ENCODE data around the gene ELK1.
"Not testable (repeated sequence)": the region's sequence is repeated elsewhere in the genome, so short reads cannot be mapped to it uniquely, and the experiment has no call there.

Gene ELK1

DNA sequence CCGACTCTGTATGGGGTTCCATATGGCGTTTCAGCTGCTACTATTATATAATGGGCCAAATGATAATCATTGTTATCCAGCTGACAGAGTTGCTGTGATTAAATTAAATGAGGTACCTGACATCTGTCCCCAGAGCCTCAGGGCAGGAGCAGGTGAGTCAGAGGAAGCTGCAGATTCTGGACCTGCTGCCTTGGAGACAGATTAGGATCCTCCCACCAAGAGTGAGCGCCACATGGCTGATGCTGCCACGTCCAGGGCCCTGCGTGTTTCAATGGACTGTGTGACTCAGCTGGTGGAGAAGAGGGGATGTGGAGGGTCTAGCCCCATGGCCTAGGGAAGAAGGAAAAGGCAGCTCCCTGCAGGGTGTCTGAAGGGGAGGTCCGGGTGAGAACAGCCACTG lies 36.9 kb upstream of the ELK1 start:
- Histone ChIP-seq H4K20me1 (ENCODE audit: control insufficient read depth, insufficient read depth, low read depth, low read length) (no peaks in the 10 kb centered on the region), H3K9me2 (replicated peaks; ENCODE audit: control insufficient read depth, low read length) (no peaks in the 10 kb centered on the region), H3K79me2 (ENCODE audit: control insufficient read depth, low read length) (no peaks in the 10 kb centered on the region), H3K36me3 (ENCODE audit: control insufficient read depth, low read length) (no peaks in the 10 kb centered on the region), H3K27me3 (ENCODE audit: control insufficient read depth, low read length) (no peaks in the 10 kb centered on the region), H3K4me3 (ENCODE audit: low read length) (no peak overlapping the region), H3K9me3 (ENCODE audit: control insufficient read depth, insufficient read depth, low read length) (no peaks in the 10 kb centered on the region), H3F3A (ENCODE audit: control insufficient read depth, insufficient read depth) (no peaks in the 10 kb centered on the region), H3K27ac (ENCODE audit: low read depth, low read length) (no peak overlapping the region), H3K4me2 (ENCODE audit: low read length) (no peak overlapping the region), H3K4me1 (ENCODE audit: control insufficient read depth, low read length) (no peaks in the 10 kb centered on the region)
- TF ChIP-seq, protein P1, sequence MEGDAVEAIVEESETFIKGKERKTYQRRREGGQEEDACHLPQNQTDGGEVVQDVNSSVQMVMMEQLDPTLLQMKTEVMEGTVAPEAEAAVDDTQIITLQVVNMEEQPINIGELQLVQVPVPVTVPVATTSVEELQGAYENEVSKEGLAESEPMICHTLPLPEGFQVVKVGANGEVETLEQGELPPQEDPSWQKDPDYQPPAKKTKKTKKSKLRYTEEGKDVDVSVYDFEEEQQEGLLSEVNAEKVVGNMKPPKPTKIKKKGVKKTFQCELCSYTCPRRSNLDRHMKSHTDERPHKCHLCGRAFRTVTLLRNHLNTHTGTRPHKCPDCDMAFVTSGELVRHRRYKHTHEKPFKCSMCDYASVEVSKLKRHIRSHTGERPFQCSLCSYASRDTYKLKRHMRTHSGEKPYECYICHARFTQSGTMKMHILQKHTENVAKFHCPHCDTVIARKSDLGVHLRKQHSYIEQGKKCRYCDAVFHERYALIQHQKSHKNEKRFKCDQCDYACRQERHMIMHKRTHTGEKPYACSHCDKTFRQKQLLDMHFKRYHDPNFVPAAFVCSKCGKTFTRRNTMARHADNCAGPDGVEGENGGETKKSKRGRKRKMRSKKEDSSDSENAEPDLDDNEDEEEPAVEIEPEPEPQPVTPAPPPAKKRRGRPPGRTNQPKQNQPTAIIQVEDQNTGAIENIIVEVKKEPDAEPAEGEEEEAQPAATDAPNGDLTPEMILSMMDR (IDR thresholded peaks at IDR 0.05; ENCODE audit: low read depth, low read length, poor library complexity, severe bottlenecking), result no peak
- TF ChIP-seq EZH2phosphoT487 (IDR thresholded peaks at IDR 0.05; ENCODE audit: borderline replicate concordance, low read length), result no peak

GRCh38 chrX:47683829-47684205 lies 33.5 kb upstream of the ELK1 start:
- H3K27ac ChIP-seq (ENCODE audit: low read depth, low read length), result no peak overlapping the region
- H3K79me2 ChIP-seq (ENCODE audit: control insufficient read depth, low read length), result no peaks in the 10 kb centered on the region
- no peaks in the 10 kb centered on the region for H3K36me3 ChIP-seq (ENCODE audit: control insufficient read depth, low read length)
- H4K20me1 ChIP-seq (ENCODE audit: control insufficient read depth, insufficient read depth, low read depth, low read length), result no peaks in the 10 kb centered on the region
- H3K4me2 ChIP-seq (ENCODE audit: low read length), result no peak overlapping the region
- H3K9me2 ChIP-seq (replicated peaks; ENCODE audit: control insufficient read depth, low read length), result no peaks in the 10 kb centered on the region
- TF ChIP-seq EZH2phosphoT487 (IDR thresholded peaks at IDR 0.05; ENCODE audit: borderline replicate concordance, low read length), result no peak
- TF ChIP-seq, protein P1 (IDR thresholded peaks at IDR 0.05; ENCODE audit: low read depth, low read length, poor library complexity, severe bottlenecking), result no peak
- no peak overlapping the region for H3K4me3 ChIP-seq (ENCODE audit: low read length)
- no peaks in the 10 kb centered on the region for H3K4me1 ChIP-seq (ENCODE audit: control insufficient read depth, low read length)
- H3K27me3 ChIP-seq (ENCODE audit: control insufficient read depth, low read length), result no peaks in the 10 kb centered on the region
- no peaks in the 10 kb centered on the region for H3F3A ChIP-seq (ENCODE audit: control insufficient read depth, insufficient read depth)
- no peaks in the 10 kb centered on the region for H3K9me3 ChIP-seq (ENCODE audit: control insufficient read depth, insufficient read depth, low read length)

GRCh38 chrX:47683184-47683828 lies 32.9 kb upstream of the ELK1 start:
- no peaks in the 10 kb centered on the region for H3K79me2 ChIP-seq (ENCODE audit: control insufficient read depth, low read length)

DNA sequence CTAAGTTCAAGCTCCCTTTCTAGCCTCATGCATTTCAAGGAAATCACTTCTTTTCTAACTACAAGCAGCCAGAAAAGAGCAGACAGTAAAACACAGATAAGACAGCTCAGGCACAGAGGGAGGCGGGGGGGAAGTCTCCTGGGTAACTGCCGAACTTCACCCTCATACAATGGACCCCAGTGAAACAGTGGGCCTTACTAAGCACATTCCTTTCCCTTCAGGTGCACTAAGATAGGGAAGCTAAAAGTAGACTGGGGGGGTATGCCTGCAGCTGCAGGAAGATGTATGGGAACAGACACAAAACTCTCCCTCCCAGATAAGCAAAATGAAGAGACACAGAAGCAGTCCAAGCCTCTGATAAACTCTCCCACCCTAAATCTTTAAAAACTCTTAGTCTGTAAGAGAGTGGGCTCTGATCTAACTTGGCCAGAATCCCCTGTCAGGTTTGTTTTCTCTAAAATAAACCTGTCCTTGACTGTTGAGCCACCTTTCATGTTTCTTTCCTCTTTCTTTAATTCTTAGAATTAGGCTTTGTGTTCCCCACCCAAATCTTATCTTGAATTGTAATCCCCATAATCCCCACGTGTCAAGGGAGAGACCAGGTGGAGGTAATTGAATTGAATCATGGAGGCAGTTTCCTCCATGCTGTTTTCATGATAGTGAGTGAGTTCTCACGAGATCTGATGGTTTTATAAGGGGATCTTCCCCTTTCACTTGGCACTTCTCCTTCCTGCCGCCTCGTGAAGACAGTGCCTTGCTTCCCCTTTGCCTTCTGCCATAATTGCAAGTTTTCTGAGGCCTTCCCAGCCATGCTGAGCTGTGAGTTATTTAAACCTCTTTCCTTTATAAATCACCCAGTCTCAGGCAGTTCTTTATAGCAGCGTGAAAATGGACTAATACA lies 25.8 kb upstream of the ELK1 start:
- not testable (repeated sequence) for H3K9me2 ChIP-seq (replicated peaks; ENCODE audit: control insufficient read depth, low read length); H3K4me3 ChIP-seq (ENCODE audit: low read length); H3K4me2 ChIP-seq (ENCODE audit: low read length); H3K27me3 ChIP-seq (ENCODE audit: control insufficient read depth, low read length); H3K79me2 ChIP-seq (ENCODE audit: control insufficient read depth, low read length); H3F3A ChIP-seq (ENCODE audit: control insufficient read depth, insufficient read depth); H3K27ac ChIP-seq (ENCODE audit: low read depth, low read length); H3K4me1 ChIP-seq (ENCODE audit: control insufficient read depth, low read length); H4K20me1 ChIP-seq (ENCODE audit: control insufficient read depth, insufficient read depth, low read depth, low read length); H3K36me3 ChIP-seq (ENCODE audit: control insufficient read depth, low read length); H3K9me3 ChIP-seq (ENCODE audit: control insufficient read depth, insufficient read depth, low read length)

More at GRCh38 chrX:47683184-47683828, 32.9 kb upstream of the ELK1 start:
- H3K4me1 ChIP-seq (ENCODE audit: control insufficient read depth, low read length), result no peaks in the 10 kb centered on the region
- TF ChIP-seq EZH2phosphoT487 (IDR thresholded peaks at IDR 0.05; ENCODE audit: borderline replicate concordance, low read length), result no peak
- TF ChIP-seq, protein P1 (IDR thresholded peaks at IDR 0.05; ENCODE audit: low read depth, low read length, poor library complexity, severe bottlenecking), result no peak
- no peaks in the 10 kb centered on the region for H4K20me1 ChIP-seq (ENCODE audit: control insufficient read depth, insufficient read depth, low read depth, low read length)
- no peaks in the 10 kb centered on the region for H3K9me3 ChIP-seq (ENCODE audit: control insufficient read depth, insufficient read depth, low read length)
- H3K4me2 ChIP-seq (ENCODE audit: low read length), result no peak overlapping the region
- no peak overlapping the region for H3K4me3 ChIP-seq (ENCODE audit: low read length)
- no peaks in the 10 kb centered on the region for H3K36me3 ChIP-seq (ENCODE audit: control insufficient read depth, low read length)
- H3K27ac ChIP-seq (ENCODE audit: low read depth, low read length), result no peak overlapping the region
- H3F3A ChIP-seq (ENCODE audit: control insufficient read depth, insufficient read depth), result no peaks in the 10 kb centered on the region
- no peaks in the 10 kb centered on the region for H3K9me2 ChIP-seq (replicated peaks; ENCODE audit: control insufficient read depth, low read length)
- no peaks in the 10 kb centered on the region for H3K27me3 ChIP-seq (ENCODE audit: control insufficient read depth, low read length)
